Muscle layer of duodenum (tissue), 2 donors: ENCODE data around the gene SERPING1.

Experiments used
- H3K27ac ChIP-seq: one replicate; pipeline ENCODE4 v1.7.0; 2013; ENCODE audit warnings: mild to moderate bottlenecking, low read length
- H3K27me3 ChIP-seq: one replicate; pipeline ENCODE4 v1.7.0; 2013; ENCODE audit warnings: low read depth, mild to moderate bottlenecking, control low read depth, low read length
- H3K36me3 ChIP-seq, 2 donors: one replicate each; pipeline ENCODE4 v1.7.0; 2013; ENCODE audit warnings: low read length in 2 of 2, control low read depth in 1 of 2, mild to moderate bottlenecking in 1 of 2; ENCODE audit not compliant: insufficient read depth in 2 of 2, control insufficient read depth in 1 of 2
- H3K4me1 ChIP-seq, 2 donors: one replicate each; pipeline ENCODE4 v1.7.0; 2013; ENCODE audit warnings: low read length in 2 of 2, mild to moderate bottlenecking in 2 of 2, control low read depth in 1 of 2, moderate library complexity in 1 of 2; ENCODE audit not compliant: insufficient read depth in 2 of 2, control insufficient read depth in 1 of 2
- H3K4me3 ChIP-seq, 2 donors: one replicate each; pipeline ENCODE4 v1.7.0; 2013; ENCODE audit warnings: low read length in 2 of 2, low read depth in 1 of 2, mild to moderate bottlenecking in 1 of 2
- H3K9me3 ChIP-seq, 2 donors: one replicate each; pipeline ENCODE4 v1.7.0; 2013; ENCODE audit warnings: low read length in 2 of 2, control low read depth in 1 of 2, mild to moderate bottlenecking in 1 of 2; ENCODE audit not compliant: control insufficient read depth in 1 of 2
- donor health status: healthy.

Gene SERPING1

DNA sequence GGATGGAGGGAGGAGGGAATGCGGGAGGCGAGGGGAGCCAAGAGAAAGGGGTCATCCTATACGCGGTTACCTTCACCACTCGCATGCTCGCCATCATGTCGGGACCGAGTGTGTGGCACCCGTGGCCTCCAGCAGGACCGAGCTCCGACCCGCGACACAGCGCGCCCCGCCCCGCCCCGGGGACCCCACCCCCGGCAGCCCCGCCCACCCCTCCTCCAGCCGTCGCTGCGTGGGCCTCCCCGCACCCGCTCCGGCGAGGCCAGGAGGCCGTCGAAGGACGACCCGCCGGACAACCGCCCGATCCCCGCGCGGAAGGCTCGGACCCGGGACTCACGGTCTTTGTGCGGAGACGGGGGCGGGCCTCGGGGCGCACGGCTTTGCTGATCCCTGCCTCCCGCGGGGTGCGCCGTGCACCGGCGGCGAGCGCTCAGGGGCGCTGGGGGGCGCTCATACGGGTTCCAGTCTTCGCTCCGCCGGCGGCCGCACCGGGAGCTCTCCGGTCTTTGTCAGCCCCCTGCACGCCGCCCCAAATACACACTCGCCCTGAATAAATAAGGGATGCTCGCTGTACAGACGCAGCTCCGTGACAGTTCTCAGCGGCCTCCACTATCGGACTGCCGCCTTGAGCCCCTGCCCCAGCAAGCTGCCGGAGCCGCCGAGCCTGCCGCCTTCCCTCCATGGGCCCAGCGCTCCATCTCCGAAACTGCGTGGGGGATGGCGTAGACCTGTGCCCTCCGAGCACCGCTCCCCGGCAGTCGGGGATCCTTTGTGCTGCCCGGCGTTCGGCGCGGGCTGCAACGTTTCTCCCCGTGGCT lies 29.8 kb upstream of the SERPING1 start, which contains the start of gene UBE2L6:
UBE2L6 (minus strand) TSS at position 158 of the 815 bp plus-strand sequence; CDS start at position 97, 61 bp downstream.
- H3K9me3 ChIP-seq, result no peaks in the 10 kb centered on the region
- peaks cover 5 to 16% of the 10 kb centered on the region in 2 donors for H3K4me1 ChIP-seq
- H3K27ac ChIP-seq, result peak within 1 kb of the TSS; percentile 83
- no peaks in the 10 kb centered on the region for H3K27me3 ChIP-seq
- no peaks in the 10 kb centered on the region for H3K36me3 ChIP-seq
- peak within 1 kb of the TSS; percentile 95 to 98 for H3K4me3 ChIP-seq

DNA sequence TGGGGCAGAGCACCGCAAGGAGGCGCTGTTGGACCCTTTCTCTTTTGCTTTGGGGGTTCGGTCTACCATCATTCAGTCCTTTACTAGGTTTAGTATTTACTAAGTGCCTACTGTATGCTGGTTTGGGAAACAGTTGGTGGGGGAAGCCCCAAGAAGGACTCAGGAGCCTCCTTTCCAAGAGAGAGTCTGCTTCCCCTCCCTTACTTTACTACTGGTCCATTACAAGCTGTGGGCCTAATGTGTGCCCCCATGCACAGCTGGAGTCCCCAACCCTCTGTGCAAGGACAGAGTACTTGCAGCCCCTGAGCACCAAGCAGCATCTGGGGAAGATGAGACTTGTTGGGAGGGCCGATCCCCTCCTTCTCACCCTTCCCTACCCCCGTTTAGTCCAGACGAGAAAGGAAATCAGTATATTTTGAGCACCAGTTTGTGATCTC lies 29.1 kb upstream of the SERPING1 start:
- Histone ChIP-seq H3K9me3 (no peaks in the 10 kb centered on the region), H3K36me3 (no peaks in the 10 kb centered on the region), H3K27me3 (no peaks in the 10 kb centered on the region), H3K4me3 (peak overlapping the region; percentile 81 to 95), H3K27ac (no peak overlapping the region), H3K4me1 (peaks cover 5 to 16% of the 10 kb centered on the region in 2 donors)

DNA sequence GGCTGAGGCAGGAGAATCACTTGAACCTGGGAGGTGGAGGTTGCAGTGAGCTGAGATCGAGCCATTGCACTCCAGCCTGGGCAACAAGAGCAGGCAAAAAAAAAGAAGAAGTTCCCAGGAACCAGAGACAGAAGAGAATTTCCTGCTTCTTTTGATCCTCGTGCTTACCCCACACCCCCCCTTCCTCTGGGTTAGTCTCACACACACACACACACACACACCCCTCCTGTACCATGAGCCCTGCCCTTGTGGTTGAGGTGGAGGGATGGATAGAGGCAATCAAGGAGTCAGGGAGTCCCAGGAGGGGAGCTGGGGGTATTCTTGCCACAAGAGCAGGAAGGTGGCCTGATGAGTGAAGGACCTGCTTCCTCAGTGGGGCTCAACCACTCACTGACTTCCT lies 25.9 kb upstream of the SERPING1 start:
- Histone ChIP-seq H3K4me1 (peaks cover 5 to 10% of the 10 kb centered on the region in 2 donors), H3K27ac (no peak overlapping the region), H3K36me3 (no peaks in the 10 kb centered on the region), H3K9me3 (no peaks in the 10 kb centered on the region), H3K27me3 (no peaks in the 10 kb centered on the region), H3K4me3 (no peak overlapping the region)

DNA sequence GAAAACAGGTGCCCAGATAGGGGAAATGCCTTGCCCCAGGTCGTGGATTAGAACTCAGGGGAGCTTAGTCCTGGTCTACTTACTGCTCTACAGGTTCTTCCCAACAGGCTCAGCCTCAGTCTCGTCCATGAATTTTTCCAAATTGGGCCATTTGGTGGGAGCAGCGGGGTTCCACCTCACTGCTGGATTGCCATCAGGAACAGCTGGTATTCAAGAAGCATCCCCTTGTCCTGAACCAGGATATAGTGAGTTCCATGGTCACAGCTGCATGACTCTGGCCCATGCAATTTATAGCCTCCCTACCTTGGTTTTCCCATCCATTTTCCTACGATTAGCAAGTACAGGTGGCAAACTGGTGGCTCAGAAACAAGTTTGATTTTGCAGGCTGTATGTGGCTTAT lies 23.4 kb upstream of the SERPING1 start:
- no peak overlapping the region for H3K4me3 ChIP-seq
- no peaks in the 10 kb centered on the region for H3K27me3 ChIP-seq
- H3K9me3 ChIP-seq, result no peaks in the 10 kb centered on the region
- H3K27ac ChIP-seq, result no peak overlapping the region
- H3K36me3 ChIP-seq, result no peaks in the 10 kb centered on the region
- H3K4me1 ChIP-seq, result no peaks in the 10 kb centered on the region

DNA sequence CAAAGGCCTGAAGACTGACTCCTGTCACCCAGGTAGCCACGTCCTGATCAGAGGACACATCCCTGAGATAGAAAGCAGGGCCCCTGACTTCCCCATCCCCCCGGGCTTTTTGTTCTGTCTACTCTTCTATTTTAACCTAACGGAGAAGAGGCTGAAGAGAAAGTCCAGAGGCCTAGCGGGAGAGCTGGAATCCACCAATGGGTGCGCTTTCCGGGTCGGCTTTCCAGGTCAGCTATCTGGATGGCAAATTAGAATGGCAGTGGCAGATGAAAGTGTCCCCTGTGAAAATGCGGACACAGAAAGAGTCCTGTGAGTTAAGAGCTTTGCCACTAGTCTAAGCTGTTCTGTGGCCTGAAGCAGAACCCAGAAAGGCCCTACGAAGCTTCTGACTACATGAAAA lies 13.1 kb upstream of the SERPING1 start:
- H3K9me3 ChIP-seq, result no peaks in the 10 kb centered on the region
- H3K27ac ChIP-seq, result no peak overlapping the region
- no peaks in the 10 kb centered on the region for H3K36me3 ChIP-seq
- no peaks in the 10 kb centered on the region for H3K27me3 ChIP-seq
- H3K4me1 ChIP-seq, result no peaks in the 10 kb centered on the region
- H3K4me3 ChIP-seq, result no peak overlapping the region

DNA sequence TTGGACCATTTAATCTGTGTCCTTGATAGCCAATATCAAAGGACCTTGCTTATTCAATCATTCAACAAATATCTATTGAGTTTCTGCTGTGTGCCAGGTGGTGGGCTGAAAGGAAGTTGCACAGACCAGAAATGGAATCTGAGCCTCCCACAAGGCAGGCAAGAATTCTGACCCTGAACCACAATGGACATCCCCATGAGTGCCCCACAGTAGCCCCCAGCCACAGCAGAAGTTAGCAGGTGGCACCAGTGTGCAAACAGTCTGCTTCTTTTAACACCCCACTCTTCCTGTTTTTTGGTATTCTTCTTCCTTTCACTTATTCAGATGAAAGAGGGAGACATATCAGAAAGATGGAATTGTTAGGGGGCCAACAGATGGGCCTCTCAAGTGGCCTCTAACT lies 12.2 kb upstream of the SERPING1 start:
- Histone ChIP-seq H3K4me3 (no peak overlapping the region), H3K27ac (no peak overlapping the region)

DNA sequence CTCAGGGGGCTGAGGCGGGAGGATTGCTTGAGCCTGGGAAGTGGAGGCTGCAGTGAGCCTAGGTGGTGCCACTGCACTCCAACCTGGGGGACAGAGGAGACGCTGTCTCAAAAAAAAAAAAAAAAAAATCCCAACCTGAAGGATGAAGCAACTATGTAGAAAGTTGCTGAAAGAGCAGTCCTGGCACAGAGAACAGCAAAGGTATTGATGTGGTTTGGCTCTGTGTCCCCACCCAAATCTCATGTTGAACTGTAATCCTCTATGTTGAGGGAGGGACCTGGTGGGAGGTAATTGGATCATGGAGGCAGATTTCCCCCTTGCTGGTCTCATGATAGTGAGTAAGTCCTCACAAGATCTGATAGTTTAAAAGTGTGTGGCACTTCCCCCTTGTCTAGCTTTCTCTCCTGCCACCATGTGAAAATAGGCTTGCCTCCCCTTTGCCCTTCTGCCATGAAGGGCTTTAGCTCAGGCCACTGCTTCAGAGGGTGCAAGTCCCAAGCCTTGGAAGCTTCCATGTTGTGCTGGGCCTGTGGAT lies 10.7 kb upstream of the SERPING1 start:
- Histone ChIP-seq H3K27ac (no peak overlapping the region), H3K4me3 (no peak overlapping the region), H3K36me3 (no peaks in the 10 kb centered on the region), H3K4me1 (no peaks in the 10 kb centered on the region), H3K9me3 (no peaks in the 10 kb centered on the region), H3K27me3 (no peaks in the 10 kb centered on the region)

More for the DNA sequence above, 12.2 kb upstream of the SERPING1 start:
- Histone ChIP-seq H3K27me3 (no peaks in the 10 kb centered on the region), H3K4me1 (no peaks in the 10 kb centered on the region), H3K9me3 (no peaks in the 10 kb centered on the region), H3K36me3 (no peaks in the 10 kb centered on the region)

DNA sequence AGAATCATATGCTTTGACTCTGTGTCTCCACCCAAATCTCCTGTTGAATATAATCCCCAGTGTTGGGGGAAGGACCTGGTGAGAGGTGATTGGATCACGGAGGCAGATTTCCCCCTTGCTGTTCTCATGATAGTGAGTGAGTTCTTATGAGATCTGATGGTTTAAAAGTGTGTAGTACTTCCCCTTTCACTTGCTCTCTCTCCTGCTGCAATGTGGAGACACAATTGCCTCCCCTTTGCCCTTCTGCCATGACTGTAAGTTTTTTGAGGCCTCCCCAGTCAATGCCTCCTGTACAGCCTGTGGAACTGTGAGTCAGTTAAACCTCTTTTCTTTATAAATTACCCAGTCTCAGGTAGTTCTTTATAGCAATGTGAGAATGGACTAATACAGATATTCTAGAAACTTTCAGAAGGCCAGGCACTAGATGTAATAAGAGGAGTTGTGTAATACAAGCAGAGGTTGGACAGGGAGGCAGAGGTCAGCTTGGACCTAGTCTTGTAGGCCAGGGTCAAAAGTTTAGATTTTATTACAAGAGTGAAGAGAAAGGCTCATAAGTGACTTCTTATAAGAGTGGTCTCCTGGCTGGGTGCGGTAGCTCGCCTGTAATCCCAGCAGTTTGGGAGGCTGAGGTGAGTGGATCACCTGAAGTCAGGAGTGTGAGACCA lies 9.3 kb upstream of the SERPING1 start:
- H3K4me3 ChIP-seq, result no peak overlapping the region
- no peaks in the 10 kb centered on the region for H3K4me1 ChIP-seq
- no peaks in the 10 kb centered on the region for H3K27me3 ChIP-seq
- H3K36me3 ChIP-seq, result no peaks in the 10 kb centered on the region
- H3K27ac ChIP-seq, result no peak overlapping the region
- no peaks in the 10 kb centered on the region for H3K9me3 ChIP-seq

DNA sequence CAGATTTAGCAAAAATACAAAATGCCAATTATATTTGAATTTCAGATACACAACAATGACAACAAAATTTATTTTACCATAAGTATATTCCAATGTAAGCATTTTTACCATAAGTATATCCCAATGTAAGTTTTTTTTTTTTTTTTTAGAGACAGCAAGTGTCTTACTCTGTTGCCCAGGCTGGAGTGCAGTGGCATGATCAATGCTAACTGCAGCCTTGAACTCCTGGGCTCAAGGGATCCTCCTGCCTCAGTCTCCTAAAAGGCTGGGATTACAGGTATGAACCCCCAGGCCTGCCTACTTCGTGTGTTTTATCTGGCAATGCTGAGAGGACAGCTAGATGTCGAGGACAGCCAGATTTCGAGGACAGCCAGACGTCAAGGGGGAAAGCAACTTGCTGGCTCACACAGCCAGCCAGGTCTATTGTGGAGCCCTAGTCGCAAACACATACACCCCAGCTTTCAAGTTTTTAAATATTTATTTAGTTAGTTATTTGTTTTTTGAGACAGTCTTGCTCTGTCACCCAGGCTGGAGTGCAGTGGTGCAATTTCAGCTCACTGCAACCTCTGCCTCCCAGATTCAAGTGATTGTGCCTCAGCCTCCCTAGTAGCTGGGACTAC lies 1.1 kb upstream of the SERPING1 start:
- Histone ChIP-seq H3K27ac (no peak overlapping the region), H3K4me1 (peaks cover 0 to 4% of the 10 kb centered on the region in 2 donors), H3K27me3 (no peaks in the 10 kb centered on the region), H3K4me3 (no peak overlapping the region), H3K36me3 (no peaks in the 10 kb centered on the region), H3K9me3 (no peaks in the 10 kb centered on the region)

DNA sequence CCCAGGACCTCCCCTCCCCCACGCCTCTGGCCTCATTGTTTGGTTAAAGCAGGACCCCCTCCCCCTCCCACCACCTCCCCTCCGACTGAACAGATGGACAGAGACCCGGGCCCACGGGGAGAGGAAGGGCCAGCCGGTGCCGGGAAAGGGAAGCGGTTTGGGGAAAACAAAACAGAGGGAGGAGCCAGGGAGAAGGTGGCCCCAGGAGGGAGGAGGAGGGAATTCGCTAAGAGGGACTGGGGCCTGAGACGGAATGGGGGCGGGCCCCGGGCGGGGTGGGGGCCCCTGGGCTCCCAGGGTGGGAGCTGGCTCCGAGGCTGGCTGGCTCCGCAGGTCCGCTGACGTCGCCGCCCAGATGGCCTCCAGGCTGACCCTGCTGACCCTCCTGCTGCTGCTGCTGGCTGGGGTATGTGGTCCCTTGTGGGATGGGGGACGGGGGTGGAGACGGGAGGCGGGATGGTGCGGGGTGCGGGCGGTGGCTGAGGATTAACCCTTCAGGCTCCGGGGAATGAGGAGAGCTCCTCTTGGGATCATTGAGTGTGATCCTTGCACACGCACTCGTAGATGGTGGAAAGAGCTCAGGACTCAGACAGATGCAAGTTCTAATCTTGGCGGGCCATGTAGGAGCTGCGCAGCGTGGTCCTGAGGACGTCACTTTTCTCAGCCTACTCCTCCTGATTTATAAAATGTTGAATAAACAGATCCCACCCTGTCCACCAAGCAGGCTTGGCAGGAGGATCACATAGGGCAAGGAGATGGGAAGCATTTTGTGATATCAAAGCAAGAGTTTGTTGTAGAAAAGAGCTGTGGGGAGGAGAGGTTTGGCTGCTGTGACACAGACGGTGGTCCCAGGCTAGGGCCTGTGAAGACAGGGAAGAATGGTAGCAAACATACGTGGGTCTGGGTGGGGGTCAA lies 688 bp downstream of the SERPING1 start:
- peak overlapping the region; percentile 56 to 69 for H3K4me3 ChIP-seq
- H3K27ac ChIP-seq, result peak overlapping the region; percentile 34
- H3K36me3 ChIP-seq, result peaks cover 0 to 6% of the 10 kb centered on the region in 2 donors
- no peaks in the 10 kb centered on the region for H3K27me3 ChIP-seq
- no peaks in the 10 kb centered on the region for H3K9me3 ChIP-seq
- peaks cover 0 to 4% of the 10 kb centered on the region in 2 donors for H3K4me1 ChIP-seq
